GM23338 (cell line): Measurements from ENCODE around the gene LRFN3. TPM values are rescaled to one million over a fixed set of nuclear protein-coding genes. Genes with fewer than 3 reads are reported as not detected.

ENCODE experiments used
- ATAC-seq: fragments of 200-7000 bp; cut with Tn5 transposase; 3 replicates; pipeline ENCODE4 v1.9.1; 2020
- DNase-seq: peaks from one replicate; pipeline ENCODE4 v3.0.0-alpha.2; 2015; ENCODE audit warnings: low spot score
- H2AFZ ChIP-seq: fragments of 200-600 bp; sonication (generic); 2 replicates; pipeline ENCODE4 v1.8.0; 2016; ENCODE audit warnings: antibody characterized with exemption, mild to moderate bottlenecking, moderate library complexity
- H3F3A ChIP-seq: fragments of 200-600 bp; sonication (generic); replicated peaks from 2 replicates; pipeline ENCODE4 v1.8.0; 2017; ENCODE audit warnings: antibody characterized with exemption, mixed run types, low read depth
- H3K27ac ChIP-seq: fragments of 200-600 bp; sonication (generic); 2 replicates; pipeline ENCODE4 v1.6.1; 2016; ENCODE audit warnings: low read depth
- H3K27me3 ChIP-seq: fragments of 200-600 bp; sonication (generic); 2 replicates; pipeline ENCODE4 v1.8.0; 2016; ENCODE audit warnings: mild to moderate bottlenecking, mixed run types, moderate library complexity; ENCODE audit not compliant: insufficient read depth
- H3K36me3 ChIP-seq: fragments of 200-600 bp; sonication (generic); 2 replicates; pipeline ENCODE4 v1.8.0; 2016; ENCODE audit warnings: mild to moderate bottlenecking; ENCODE audit not compliant: insufficient read depth
- H3K4me1 ChIP-seq: fragments of 200-600 bp; sonication (generic); 2 replicates; pipeline ENCODE4 v1.8.0; 2016; ENCODE audit warnings: mild to moderate bottlenecking, moderate library complexity; ENCODE audit not compliant: insufficient read depth
- H3K4me2 ChIP-seq: fragments of 200-600 bp; sonication (generic); 2 replicates; pipeline ENCODE4 v1.7.1; 2017; ENCODE audit warnings: mixed run types
- H3K4me3 ChIP-seq: fragments of 200-600 bp; sonication (generic); 2 replicates; pipeline ENCODE4 v1.6.1; 2016; ENCODE audit warnings: mixed run types
- H3K79me2 ChIP-seq: fragments of 200-600 bp; sonication (generic); replicated peaks from 2 replicates; pipeline ENCODE4 v1.8.0; 2017; ENCODE audit warnings: mild to moderate bottlenecking; ENCODE audit not compliant: insufficient read depth
- H3K9me2 ChIP-seq: fragments of 200-600 bp; sonication (generic); 2 replicates; pipeline ENCODE4 v1.8.0; 2017; ENCODE audit not compliant: insufficient read depth
- H4K20me1 ChIP-seq: fragments of 200-600 bp; sonication (generic); replicated peaks from 2 replicates; pipeline ENCODE4 v1.8.0; 2017; ENCODE audit warnings: mild to moderate bottlenecking; ENCODE audit not compliant: insufficient read depth
- H3K27ac Mint-ChIP-seq: 2 replicates; pipeline ENCODE4 v1.8.0; 2020; ENCODE audit warnings: inconsistent platforms, mild to moderate bottlenecking, moderate library complexity, mixed read lengths
- H3K27me3 Mint-ChIP-seq: 3 replicates; pipeline ENCODE4 v1.8.0; 2022; ENCODE audit warnings: low read depth, mild to moderate bottlenecking, moderate library complexity, mixed read lengths, inconsistent platforms; ENCODE audit not compliant: insufficient read depth, poor library complexity
- H3K36me3 Mint-ChIP-seq: 3 replicates; pipeline ENCODE4 v1.8.0; 2021; ENCODE audit warnings: low read depth, mild to moderate bottlenecking, inconsistent platforms, moderate library complexity, mixed read lengths
- H3K4me1 Mint-ChIP-seq: 3 replicates; pipeline ENCODE4 v1.8.0; 2020; ENCODE audit warnings: mild to moderate bottlenecking, inconsistent platforms, mixed read lengths
- H3K4me3 Mint-ChIP-seq: 3 replicates; pipeline ENCODE4 v1.8.0; 2021; ENCODE audit warnings: moderate library complexity, mild to moderate bottlenecking, inconsistent platforms, mixed read lengths
- H3K9me3 Mint-ChIP-seq: 3 replicates; pipeline ENCODE4 v1.8.0; 2020; ENCODE audit warnings: moderate library complexity, mild to moderate bottlenecking, inconsistent platforms, mixed read lengths
- CREB1 ChIP-seq: fragments of 250-450 bp; sonication (Bioruptor Pico); IDR thresholded peaks from 2 replicates; pipeline ENCODE4 v1.5.0; 2020; ENCODE audit warnings: low read depth, mild to moderate bottlenecking, moderate library complexity
- EZH2 ChIP-seq: fragments of 200-600 bp; sonication (generic); IDR thresholded peaks from one replicate; pipeline ENCODE4 v1.8.0; 2017; ENCODE audit warnings: antibody characterized with exemption, mild to moderate bottlenecking, low read depth; ENCODE audit not compliant: unreplicated experiment
- EZH2phosphoT487 ChIP-seq: fragments of 200-600 bp; sonication (generic); IDR thresholded peaks from one replicate; pipeline ENCODE4 v1.8.1; 2018; ENCODE audit warnings: antibody characterized with exemption; ENCODE audit not compliant: unreplicated experiment
- JUNB ChIP-seq: IDR thresholded peaks from one replicate; pipeline ENCODE4 v1.6.1; 2016; ENCODE audit warnings: antibody characterized with exemption; ENCODE audit not compliant: unreplicated experiment
- NANOG ChIP-seq: IDR thresholded peaks from 2 replicates; pipeline ENCODE4 v1.6.1; 2016; ENCODE audit warnings: antibody characterized with exemption, borderline replicate concordance
- POLR2AphosphoS5 ChIP-seq: IDR thresholded peaks from 2 replicates; pipeline ENCODE4 v1.6.1; 2016; ENCODE audit warnings: antibody characterized with exemption, low read depth
- STAT1 ChIP-seq: IDR thresholded peaks from one replicate; pipeline ENCODE4 v1.6.1; 2016; ENCODE audit warnings: antibody characterized with exemption; ENCODE audit not compliant: unreplicated experiment
- ZNF114 ChIP-seq: fragments of 250-450 bp; sonication (Bioruptor Pico); IDR thresholded peaks from 2 replicates; pipeline ENCODE4 v1.5.0; 2020; ENCODE audit warnings: mild to moderate bottlenecking, moderate library complexity
- ZNF331 ChIP-seq: fragments of 250-450 bp; sonication (Bioruptor Pico); IDR thresholded peaks from 2 replicates; pipeline ENCODE4 v1.5.0; 2020; ENCODE audit warnings: low read depth, mild to moderate bottlenecking, moderate library complexity
- polyA plus RNA-seq: library from polyadenylated mRNA; unstranded; fragments of >200 nt; fragmentation: Nextera tagmentation; extraction: Ambion mirVana; gene quantifications from 2 replicates; pipeline ENCODE4 v1.2.1, GENCODE V29; 2016
- total RNA-seq: library from RNA; depleted of rRNA; stranded (reverse); fragments of >200 nt; shearing (Covaris generic); gene quantifications from 2 replicates; pipeline ENCODE4 v1.2.3, GENCODE V29; 2014
- TF ChIP-seq, protein P1 (sequence below): fragments of 250-450 bp; sonication (Bioruptor Pico); IDR thresholded peaks from 2 replicates; pipeline ENCODE4 v1.5.0; 2020; ENCODE audit warnings: mild to moderate bottlenecking, moderate library complexity
- TF ChIP-seq, protein P2 (sequence below), 2 experiments: fragments of 200-600 bp in 1 of 2; sonication (generic) in 1 of 2; conservative IDR thresholded peaks; 2 replicates each; pipeline versions ENCODE4 v1.5.1 to v1.6.1; 2016 to 2017; ENCODE audit warnings: antibody characterized with exemption in 2 of 2, low read depth in 2 of 2, mild to moderate bottlenecking in 2 of 2, moderate library complexity in 1 of 2
- TF ChIP-seq, protein P3 (sequence below): IDR thresholded peaks from 2 replicates; pipeline ENCODE4 v1.6.1; 2016; ENCODE audit warnings: antibody characterized with exemption

The LRFN3 gene
- total and polyA plus RNA-seq, 2 experiments from 2014 or later: 5.8 to 15.1 TPM

DNA sequence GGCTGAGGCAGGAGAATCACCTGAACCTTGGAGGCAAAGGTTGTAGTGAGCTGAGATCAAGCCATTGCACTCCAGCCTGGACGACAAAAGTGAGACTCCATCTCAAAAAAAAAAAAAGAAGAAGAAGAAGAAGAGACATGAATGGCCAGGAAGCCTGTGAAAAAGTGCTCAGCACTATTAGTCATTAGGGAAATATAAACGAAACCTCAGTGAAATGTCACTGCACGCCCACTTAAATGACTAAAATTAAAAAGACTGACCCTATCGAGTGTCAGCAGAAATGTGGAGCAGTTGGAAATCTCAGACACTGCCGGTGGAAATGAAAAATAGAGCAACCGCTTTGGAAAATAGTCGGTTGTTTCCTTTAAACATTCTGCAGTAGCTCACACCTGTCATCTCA is 22.6 kb upstream of the LRFN3 start (continued):
- TF ChIP-seq, protein P1, sequence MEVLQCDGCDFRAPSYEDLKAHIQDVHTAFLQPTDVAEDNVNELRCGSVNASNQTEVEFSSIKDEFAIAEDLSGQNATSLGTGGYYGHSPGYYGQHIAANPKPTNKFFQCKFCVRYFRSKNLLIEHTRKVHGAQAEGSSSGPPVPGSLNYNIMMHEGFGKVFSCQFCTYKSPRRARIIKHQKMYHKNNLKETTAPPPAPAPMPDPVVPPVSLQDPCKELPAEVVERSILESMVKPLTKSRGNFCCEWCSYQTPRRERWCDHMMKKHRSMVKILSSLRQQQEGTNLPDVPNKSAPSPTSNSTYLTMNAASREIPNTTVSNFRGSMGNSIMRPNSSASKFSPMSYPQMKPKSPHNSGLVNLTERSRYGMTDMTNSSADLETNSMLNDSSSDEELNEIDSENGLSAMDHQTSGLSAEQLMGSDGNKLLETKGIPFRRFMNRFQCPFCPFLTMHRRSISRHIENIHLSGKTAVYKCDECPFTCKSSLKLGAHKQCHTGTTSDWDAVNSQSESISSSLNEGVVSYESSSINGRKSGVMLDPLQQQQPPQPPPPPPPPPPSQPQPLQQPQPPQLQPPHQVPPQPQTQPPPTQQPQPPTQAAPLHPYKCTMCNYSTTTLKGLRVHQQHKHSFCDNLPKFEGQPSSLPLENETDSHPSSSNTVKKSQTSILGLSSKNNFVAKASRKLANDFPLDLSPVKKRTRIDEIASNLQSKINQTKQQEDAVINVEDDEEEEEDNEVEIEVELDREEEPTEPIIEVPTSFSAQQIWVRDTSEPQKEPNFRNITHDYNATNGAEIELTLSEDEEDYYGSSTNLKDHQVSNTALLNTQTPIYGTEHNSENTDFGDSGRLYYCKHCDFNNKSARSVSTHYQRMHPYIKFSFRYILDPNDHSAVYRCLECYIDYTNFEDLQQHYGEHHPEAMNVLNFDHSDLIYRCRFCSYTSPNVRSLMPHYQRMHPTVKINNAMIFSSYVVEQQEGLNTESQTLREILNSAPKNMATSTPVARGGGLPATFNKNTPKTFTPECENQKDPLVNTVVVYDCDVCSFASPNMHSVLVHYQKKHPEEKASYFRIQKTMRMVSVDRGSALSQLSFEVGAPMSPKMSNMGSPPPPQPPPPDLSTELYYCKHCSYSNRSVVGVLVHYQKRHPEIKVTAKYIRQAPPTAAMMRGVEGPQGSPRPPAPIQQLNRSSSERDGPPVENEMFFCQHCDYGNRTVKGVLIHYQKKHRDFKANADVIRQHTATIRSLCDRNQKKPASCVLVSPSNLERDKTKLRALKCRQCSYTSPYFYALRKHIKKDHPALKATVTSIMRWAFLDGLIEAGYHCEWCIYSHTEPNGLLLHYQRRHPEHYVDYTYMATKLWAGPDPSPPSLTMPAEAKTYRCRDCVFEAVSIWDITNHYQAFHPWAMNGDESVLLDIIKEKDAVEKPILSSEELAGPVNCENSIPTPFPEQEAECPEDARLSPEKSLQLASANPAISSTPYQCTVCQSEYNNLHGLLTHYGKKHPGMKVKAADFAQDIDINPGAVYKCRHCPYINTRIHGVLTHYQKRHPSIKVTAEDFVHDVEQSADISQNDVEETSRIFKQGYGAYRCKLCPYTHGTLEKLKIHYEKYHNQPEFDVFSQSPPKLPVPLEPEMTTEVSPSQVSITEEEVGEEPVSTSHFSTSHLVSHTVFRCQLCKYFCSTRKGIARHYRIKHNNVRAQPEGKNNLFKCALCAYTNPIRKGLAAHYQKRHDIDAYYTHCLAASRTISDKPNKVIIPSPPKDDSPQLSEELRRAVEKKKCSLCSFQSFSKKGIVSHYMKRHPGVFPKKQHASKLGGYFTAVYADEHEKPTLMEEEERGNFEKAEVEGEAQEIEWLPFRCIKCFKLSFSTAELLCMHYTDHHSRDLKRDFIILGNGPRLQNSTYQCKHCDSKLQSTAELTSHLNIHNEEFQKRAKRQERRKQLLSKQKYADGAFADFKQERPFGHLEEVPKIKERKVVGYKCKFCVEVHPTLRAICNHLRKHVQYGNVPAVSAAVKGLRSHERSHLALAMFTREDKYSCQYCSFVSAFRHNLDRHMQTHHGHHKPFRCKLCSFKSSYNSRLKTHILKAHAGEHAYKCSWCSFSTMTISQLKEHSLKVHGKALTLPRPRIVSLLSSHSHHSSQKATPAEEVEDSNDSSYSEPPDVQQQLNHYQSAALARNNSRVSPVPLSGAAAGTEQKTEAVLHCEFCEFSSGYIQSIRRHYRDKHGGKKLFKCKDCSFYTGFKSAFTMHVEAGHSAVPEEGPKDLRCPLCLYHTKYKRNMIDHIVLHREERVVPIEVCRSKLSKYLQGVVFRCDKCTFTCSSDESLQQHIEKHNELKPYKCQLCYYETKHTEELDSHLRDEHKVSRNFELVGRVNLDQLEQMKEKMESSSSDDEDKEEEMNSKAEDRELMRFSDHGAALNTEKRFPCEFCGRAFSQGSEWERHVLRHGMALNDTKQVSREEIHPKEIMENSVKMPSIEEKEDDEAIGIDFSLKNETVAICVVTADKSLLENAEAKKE (CRISPR knock-in tag): no peak
- no peak for TF ChIP-seq ZNF331 (CRISPR knock-in tag)

DNA sequence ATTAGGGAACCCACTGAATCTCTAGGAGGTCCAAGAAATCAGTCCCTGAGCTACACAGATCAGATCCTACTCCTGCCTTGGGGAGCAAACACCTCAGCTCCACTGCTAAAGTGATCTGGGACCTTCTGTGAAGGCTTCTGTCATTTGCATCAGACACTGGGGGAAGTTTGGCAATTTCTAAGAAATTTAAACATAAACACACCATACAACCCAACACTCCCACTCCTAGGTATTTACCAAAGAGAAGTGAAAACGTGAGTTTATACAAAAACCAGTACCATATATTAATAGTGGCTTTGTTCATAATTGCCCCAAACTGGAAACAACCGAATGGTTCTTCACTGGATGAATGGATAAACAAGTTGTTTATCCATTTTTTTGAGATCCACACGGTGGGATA is 20.7 kb upstream of the LRFN3 start:
- ATAC-seq: no peak
- TF ChIP-seq STAT1: no peak
- no peak for TF ChIP-seq EZH2phosphoT487
- TF ChIP-seq POLR2AphosphoS5: no peak
- TF ChIP-seq, protein P2, sequence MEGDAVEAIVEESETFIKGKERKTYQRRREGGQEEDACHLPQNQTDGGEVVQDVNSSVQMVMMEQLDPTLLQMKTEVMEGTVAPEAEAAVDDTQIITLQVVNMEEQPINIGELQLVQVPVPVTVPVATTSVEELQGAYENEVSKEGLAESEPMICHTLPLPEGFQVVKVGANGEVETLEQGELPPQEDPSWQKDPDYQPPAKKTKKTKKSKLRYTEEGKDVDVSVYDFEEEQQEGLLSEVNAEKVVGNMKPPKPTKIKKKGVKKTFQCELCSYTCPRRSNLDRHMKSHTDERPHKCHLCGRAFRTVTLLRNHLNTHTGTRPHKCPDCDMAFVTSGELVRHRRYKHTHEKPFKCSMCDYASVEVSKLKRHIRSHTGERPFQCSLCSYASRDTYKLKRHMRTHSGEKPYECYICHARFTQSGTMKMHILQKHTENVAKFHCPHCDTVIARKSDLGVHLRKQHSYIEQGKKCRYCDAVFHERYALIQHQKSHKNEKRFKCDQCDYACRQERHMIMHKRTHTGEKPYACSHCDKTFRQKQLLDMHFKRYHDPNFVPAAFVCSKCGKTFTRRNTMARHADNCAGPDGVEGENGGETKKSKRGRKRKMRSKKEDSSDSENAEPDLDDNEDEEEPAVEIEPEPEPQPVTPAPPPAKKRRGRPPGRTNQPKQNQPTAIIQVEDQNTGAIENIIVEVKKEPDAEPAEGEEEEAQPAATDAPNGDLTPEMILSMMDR (conservative IDR thresholded peaks at IDR 0.05; ENCODE audit: low read depth in 2 of 2): no peak
- TF ChIP-seq, protein P3, sequence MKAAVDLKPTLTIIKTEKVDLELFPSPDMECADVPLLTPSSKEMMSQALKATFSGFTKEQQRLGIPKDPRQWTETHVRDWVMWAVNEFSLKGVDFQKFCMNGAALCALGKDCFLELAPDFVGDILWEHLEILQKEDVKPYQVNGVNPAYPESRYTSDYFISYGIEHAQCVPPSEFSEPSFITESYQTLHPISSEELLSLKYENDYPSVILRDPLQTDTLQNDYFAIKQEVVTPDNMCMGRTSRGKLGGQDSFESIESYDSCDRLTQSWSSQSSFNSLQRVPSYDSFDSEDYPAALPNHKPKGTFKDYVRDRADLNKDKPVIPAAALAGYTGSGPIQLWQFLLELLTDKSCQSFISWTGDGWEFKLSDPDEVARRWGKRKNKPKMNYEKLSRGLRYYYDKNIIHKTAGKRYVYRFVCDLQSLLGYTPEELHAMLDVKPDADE: no peak
- TF ChIP-seq CREB1 (CRISPR knock-in tag): no peak
- TF ChIP-seq ZNF331 (CRISPR knock-in tag): no peak
- no peak for TF ChIP-seq ZNF114 (CRISPR knock-in tag)
- no peak for TF ChIP-seq NANOG
- TF ChIP-seq EZH2: no peak
- no peak for TF ChIP-seq JUNB
- no peaks in the 10 kb centered on the region for H3K9me2 ChIP-seq

More for the DNA sequence above, 20.7 kb upstream of the LRFN3 start:
- H3K9me3 Mint-ChIP-seq: no peaks in the 10 kb centered on the region
- no peak overlapping the region for H3K27ac ChIP-seq
- no peaks in the 10 kb centered on the region for H3K4me1 ChIP-seq
- no peak overlapping the region for H3K4me2 ChIP-seq
- no peaks in the 10 kb centered on the region for H3K27me3 ChIP-seq
- no peaks in the 10 kb centered on the region for H3F3A ChIP-seq
- H3K79me2 ChIP-seq: no peaks in the 10 kb centered on the region
- H3K4me3 Mint-ChIP-seq: no peak overlapping the region
- peaks cover 10% of the 10 kb centered on the region for H3K27me3 Mint-ChIP-seq
- H3K36me3 Mint-ChIP-seq: no peaks in the 10 kb centered on the region
- no peak overlapping the region for H3K27ac Mint-ChIP-seq
- no peaks in the 10 kb centered on the region for H4K20me1 ChIP-seq
- no peaks in the 10 kb centered on the region for H3K4me1 Mint-ChIP-seq
- no peak overlapping the region for H2AFZ ChIP-seq
- H3K4me3 ChIP-seq: no peak overlapping the region
- no peaks in the 10 kb centered on the region for H3K36me3 ChIP-seq
- DNase-seq: no peak
